HG02763 (cell line): ENCODE data around the gene ST3GAL3.

Experiments
- ATAC-seq: cut with Tn5 transposase; IDR thresholded peaks from one replicate; pipeline ENCODE4 v1.9.1; 2021; ENCODE audit warnings: mild to moderate bottlenecking, moderate library complexity; ENCODE audit not compliant: unreplicated experiment

Gene ST3GAL3, protein sequence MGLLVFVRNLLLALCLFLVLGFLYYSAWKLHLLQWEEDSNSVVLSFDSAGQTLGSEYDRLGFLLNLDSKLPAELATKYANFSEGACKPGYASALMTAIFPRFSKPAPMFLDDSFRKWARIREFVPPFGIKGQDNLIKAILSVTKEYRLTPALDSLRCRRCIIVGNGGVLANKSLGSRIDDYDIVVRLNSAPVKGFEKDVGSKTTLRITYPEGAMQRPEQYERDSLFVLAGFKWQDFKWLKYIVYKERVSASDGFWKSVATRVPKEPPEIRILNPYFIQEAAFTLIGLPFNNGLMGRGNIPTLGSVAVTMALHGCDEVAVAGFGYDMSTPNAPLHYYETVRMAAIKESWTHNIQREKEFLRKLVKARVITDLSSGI

DNA sequence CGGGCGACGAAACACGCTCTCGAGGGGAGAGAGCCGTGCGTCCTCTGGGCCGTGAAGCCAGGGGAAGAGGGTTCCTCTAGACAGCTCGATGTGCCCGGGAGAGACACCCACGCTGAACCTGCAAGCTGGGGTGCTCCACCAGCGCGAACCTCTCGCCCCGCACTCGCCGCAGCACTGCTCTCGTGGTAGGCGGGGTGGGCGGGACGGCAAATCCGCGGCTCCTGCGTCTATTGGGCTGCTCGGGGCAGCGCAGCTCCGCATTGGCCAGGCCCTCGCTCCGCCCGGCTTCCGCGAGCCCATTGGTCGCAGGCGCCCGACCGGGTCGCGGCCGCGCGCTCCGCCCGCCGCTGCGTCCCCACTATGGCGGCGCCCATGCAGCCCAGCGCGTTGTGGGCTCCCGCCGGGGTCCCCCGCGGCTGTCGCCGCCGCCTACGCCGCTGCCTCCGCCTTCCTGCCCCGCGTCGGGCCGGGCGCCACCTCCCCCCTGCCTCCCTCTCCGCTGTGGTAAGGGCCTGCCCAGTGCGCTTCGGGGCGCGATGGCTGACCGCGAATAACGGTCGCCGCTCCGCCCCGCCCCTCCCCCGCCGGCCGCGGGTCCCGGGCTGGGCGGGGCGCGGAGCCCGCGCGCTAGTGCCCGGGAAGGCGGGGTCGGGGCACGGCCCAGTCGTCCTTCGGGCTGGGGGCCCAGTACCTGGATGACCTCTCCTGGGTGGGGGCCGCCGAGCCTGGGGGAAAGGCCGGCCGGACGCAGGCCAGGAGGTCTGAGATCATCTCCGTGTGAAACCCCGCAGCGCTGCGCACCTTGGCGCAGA, at the start of gene ST3GAL3:
TSS of gene ST3GAL3 (plus strand) at position 347 of the 812 bp plus-strand sequence. CDS start 28,727 bp downstream, outside the sequence.
- peak; percentile 91 for ATAC-seq

- no peak for ATAC-seq
Observed at GRCh38 chr1:43659212-43660166, 47.8 kb upstream of the ST3GAL3 start.

DNA sequence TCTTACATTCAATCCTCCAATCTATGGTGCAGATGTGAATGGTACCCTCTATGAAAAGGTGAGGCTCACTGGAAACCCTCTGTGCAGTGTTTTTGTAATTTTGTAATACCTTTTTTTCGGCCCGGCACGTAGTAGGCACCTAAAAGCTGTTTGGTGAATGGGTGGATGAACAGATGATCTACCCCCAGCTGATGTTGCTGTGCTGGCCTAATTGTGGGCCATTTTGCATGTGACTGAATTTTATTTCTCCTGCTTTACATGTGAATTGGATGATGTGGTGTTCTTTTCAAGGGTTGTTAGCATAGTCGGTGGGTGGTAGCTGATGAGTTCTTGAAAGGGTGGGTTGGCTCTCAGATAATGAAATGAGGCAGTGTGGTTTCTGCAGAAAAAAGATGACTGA, 47.0 kb upstream of the ST3GAL3 start:
- no peak for ATAC-seq

DNA sequence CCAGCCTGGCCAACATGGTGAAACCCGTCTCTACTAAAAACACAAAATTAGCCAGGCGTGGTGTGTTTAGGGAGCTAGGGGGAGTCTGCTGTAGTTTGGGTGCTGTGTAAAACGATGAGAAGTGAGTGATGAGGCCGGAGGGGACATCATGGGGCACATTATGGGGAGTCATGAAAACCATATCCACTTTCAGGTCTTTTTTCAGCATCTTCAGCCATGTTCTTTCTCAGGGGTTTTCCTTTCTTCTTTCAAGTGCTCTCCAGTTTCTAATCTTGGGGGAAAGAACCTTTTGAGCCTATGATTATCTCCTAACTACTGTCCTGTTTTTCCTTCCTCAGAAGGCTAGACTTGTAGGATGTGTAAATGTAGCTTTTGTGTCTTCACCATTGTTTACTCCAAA, 43.0 kb upstream of the ST3GAL3 start:
- ATAC-seq: no peak

DNA sequence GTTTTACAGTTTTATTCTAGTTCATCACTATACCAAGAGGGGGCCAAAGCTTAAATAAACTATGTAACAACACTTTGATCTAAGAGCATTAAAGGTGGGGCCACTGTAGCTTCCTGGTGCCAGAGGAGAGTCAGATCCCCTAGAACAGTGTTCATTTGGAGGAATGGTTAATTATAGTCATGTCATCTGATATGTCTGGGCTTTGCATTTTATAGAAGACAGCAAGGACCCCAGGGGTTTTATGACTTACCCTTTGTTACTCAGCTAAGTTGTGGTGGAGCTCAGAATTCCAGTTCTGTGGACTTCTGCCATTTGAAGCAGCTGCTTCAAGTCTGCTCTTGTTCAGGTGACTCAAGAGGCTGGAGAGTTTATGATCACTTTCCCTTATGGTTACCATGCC, 40.7 kb upstream of the ST3GAL3 start:
- no peak for ATAC-seq

DNA sequence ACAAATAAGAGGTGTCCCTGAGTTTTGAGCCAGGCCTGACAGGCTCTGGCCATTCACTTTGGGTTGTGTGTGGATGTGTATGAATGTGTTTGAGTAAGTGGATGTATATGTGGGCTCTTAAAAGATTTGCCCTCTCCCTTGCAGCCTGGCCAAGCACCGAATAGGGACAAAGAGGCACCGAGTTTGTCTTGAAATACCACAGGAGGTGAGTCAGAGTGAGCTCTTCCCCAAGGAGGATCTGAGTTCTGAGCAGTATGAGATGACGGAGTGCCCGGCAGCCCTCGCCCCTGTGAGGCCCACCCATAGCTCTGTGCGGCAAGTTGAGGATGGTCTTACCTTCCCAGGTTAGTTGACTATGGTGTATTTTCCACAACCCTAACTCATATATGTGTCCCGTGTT, 38.4 kb upstream of the ST3GAL3 start:
- no peak for ATAC-seq

GRCh38 chr1:43669878-43670277, 37.5 kb upstream of the ST3GAL3 start:
- no peak for ATAC-seq

DNA sequence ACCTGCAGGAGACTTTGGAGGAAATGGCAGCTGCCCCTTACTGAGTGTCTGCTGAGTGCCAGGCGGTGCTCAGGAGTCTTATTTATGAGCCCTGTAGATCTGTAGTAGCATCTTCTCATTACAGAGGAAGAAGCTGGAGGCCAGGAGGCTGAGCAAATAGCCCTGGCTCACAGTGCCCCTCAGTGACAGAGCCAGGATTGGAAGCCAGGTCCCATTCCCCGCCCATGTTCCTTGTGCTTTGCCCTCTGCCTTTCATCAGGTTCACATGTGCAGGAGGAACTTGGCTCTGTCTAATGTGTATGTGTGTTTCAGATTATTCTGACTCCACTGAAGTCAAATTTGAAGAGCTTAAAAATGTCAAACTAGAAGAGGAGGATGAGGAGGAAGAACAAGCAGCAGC, 36.1 kb upstream of the ST3GAL3 start:
- ATAC-seq: no peak

- no peak for ATAC-seq
Observed at GRCh38 chr1:43671626-43672330, 35.6 kb upstream of the ST3GAL3 start.

- ATAC-seq: no peak
Observed at GRCh38 chr1:43673261-43673660, 34.1 kb upstream of the ST3GAL3 start.

- no peak for ATAC-seq
Observed at GRCh38 chr1:43678940-43679339, 28.4 kb upstream of the ST3GAL3 start.

DNA sequence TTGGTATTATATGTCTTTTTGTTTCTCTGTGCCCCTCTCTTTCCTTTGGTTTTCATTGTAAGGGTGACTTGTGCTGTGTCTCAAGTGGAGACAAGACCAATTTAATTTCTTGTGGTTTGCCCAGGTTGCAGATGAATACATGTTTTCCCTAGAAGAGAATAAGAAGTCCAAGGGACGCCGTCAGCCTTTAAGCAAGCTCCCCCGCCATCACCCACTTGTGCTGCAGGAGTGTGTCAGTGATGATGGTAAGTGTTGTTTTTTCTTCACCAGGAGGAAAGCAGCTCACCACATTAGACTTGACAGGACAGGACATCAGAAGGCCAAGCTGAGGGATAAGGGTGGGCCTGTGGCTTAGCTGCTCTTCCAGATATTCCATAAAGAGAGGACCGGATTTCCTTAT, 23.8 kb upstream of the ST3GAL3 start:
- ATAC-seq: no peak

- no peak for ATAC-seq
Observed at GRCh38 chr1:43686801-43687200, 20.5 kb upstream of the ST3GAL3 start.

- no peak for ATAC-seq
Observed at GRCh38 chr1:43687301-43688108, 19.8 kb upstream of the ST3GAL3 start.

DNA sequence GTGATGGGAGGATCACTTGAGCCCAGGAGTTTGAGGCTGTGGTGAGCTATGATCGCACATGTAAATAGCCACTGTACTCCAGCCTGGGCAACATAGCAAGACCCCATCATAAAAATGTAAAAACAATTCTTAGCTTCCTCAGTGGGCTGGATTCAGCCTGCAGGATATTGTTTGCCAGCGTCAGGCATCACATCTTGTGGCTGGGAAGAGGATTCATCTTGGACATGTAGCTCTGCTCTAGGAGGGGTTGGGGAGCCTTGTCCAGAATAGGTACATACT, 19.3 kb upstream of the ST3GAL3 start:
- no peak for ATAC-seq

- ATAC-seq: no peak
Observed at GRCh38 chr1:43688594-43689000, 18.7 kb upstream of the ST3GAL3 start.

- no peak for ATAC-seq
Observed at GRCh38 chr1:43689289-43689688, 18.0 kb upstream of the ST3GAL3 start.

DNA sequence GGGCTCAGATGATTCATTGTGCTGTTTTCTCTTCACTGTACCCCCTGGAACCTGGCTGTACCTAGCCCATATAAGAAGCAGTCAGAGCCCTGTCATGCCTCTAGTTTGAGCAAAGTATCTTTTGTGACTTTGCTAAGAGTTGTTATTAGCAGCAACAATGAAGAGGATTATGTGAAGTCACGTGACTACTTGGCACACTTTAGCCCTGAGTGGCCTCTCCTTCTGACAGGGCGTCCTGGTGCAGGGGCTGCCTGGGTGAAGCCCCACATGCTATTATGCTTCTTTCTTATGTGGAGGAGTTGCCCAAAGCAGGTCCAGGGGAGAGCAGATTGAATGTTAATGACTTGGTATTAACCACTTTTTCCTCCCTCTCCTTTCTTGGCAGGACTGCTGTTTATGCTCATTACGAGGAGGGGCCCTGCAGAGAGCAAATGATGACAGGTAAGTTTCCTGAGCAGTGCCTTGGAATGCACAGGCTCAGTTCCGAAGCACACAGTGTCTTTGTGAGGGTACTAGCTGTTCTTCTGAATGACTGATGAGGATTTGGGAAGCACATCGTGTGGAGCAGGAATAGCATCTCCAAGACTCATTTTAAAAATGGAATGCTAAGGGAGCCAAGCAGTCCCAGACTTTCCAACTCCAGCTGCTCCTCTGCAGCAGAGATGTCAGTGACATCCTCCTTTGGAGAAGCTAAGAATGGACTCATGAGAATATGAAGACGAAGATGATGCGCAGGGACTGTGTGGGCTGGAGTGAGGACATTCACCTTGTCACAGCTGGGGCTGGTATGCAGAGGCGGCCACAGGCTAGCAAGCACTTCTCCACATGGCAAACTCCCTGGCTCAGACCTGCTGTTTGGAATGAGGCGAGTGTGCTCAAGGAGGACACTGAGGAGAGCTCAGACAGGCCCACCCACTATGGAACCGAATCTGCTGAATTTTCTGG, 15.2 kb upstream of the ST3GAL3 start:
- no peak for ATAC-seq

DNA sequence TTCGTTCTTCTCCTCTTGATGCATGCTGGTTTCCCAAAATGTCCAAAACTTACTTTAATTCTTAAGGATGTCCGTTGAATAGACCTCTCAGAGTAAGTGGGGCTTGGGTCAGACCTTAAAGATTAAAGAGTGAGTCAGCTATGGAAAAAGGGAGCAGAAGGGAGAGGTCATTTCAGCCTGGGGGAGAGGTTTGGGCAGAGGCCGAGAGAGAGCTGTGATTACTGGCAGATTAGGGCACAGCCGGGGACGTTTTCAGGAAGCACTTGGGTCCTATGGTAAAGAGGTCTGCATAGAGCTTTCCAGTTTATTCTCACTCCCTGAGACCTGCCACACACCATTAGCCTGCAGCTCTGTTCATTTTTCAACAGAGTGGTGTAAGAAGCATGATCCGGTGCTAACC, 14.0 kb upstream of the ST3GAL3 start:
- ATAC-seq: no peak
